Measurements from ENCODE around the gene CFAP57.
A peak's percentile ranks its signal among the peaks of the same experiment; 100 is the strongest.

CFAP57 gene

DNA sequence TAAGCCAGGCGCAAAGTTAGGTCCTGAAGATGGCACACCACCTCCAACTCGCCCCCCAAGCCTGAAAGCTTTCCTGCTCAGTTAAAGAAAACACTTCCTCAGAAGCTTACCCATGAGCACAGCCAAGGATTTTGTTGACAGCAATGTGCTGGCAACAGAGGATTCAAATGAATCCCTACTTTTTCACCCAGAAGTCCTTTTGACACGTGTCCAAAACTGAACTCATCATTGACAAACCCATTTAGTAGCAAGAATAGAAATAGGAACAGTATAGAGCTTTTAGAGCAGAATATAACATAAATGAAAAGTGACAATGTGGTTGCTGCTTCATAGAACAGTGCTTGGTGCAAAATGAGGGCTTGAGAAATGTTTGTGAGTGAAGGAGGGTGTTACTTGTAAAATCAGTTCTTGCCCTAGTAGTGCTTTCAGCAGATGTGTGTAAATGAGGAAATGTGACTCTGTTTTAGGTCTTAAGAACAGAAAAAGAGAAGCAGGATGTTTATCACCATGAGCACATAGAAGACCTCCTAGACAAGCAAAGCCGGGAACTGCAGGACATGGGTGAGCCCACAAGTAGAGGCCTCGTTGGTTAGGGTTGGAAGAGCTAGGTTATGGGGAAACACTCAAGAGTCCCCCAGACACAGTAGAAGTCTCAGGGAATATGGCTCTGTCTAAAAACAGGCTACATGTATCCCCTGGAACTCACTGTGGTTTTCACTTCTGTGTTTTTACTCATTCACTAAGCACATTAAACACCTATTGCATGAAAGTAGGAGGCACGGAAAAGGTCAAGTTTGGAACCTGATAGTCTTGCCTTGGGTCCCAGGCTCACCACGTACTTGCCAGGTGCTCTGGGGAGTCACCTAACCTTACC is 49.0 kb downstream of the CFAP57 start:
- no peak for DNase-seq
- intact Hi-C loops (cut with DNase I): no loop called here

DNA sequence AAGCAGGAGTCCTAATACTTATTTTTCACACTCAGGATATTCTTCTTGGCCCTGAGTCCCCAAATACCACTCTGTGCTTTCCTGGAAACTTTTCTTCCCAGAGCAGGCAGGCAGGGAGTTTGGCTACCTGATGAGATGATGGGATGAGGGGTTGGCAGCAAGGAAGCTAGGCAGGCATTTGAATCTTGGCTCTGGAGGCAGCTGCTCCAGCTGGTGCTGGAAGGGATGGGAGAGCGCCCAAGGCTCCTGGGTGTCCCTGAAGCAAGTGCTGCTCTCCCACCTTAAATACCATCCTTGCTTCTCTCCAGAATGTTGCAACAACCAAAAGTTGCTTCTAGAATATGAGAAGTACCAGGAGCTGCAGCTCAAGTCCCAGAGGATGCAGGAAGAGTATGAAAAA is 49.7 kb downstream of the CFAP57 start:
- intact Hi-C loops (cut with DNase I): no loop called here
- no peak for DNase-seq

DNA sequence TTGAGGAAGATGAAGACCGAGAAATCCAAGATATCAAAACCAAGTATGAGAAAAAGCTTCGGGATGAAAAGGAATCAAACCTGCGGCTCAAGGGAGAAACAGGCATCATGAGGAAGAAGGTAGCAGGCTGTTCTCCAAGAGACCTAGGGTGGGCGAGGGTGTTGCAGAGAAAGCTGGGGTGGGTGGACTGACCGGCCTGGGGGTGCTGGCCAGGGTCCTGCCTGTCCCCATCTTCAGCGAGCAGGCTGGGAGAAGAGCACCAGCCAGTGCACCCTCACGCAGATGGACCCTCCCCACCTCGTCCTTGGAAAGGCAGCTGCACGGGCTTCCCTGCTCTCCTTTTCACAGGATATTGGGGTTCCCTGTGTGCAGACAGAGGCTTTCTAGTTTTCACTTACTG is 50.7 kb downstream of the CFAP57 start:
- DNase-seq: no peak
- intact Hi-C loops (cut with DNase I): no loop called here

DNA sequence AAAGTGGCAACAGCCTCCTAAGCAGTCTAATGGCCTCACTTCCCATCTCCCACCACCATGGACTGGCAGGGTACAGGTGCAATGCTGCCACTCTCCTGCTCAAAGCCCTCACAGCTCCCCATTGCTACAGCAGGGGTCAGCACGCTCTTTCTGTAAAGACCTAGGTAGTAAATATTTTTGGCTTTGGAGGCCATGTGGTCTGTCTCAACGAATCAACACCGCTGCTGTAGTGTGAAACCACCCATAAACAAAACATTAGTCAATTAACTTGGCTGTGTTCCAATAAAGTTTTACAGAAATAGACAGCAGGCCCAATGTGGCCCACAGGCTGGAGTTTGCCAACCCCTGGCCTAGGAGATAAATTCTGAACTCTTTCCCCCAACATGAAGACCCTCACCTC is 53.0 kb downstream of the CFAP57 start:
- DNase-seq: no peak
- intact Hi-C loops (cut with DNase I): no loop called here

DNA sequence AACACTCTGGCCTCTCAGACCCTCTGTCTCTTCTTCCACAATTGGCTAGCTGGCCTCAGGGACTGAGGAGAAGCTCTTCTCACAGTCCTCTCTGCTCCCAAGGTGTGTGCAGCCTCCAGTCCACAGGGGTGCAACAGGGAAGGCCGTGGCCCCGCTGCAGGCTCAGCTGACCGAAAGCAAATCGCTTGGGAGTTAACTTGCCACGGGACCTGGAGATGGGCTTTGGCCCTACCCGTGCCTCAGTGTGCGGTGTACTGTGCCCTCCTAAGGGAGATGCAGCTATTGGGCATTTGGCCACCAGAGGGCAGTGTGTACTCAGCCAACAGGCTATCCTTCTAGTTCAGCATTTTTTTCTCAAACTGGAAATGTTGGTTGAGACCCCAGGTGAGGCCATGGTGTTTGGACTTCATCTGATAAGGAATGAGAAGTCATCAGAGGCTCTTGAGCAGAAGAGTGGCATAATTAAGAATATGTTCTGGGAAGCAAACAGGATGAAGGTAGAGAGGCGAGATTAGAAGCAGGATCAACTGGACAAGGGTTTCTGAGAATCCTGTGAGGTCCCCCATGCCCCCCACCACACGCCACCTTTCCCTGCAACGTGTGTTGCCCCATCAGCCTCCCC is 55.1 kb downstream of the CFAP57 start:
- intact Hi-C loops (cut with DNase I): loop anchor here (2.0 kb wide), 1 partner anchor 188 kb away; no protein-coding TSS in a partner anchor
- peak; percentile 74 to 97 (median 91) for DNase-seq

DNA sequence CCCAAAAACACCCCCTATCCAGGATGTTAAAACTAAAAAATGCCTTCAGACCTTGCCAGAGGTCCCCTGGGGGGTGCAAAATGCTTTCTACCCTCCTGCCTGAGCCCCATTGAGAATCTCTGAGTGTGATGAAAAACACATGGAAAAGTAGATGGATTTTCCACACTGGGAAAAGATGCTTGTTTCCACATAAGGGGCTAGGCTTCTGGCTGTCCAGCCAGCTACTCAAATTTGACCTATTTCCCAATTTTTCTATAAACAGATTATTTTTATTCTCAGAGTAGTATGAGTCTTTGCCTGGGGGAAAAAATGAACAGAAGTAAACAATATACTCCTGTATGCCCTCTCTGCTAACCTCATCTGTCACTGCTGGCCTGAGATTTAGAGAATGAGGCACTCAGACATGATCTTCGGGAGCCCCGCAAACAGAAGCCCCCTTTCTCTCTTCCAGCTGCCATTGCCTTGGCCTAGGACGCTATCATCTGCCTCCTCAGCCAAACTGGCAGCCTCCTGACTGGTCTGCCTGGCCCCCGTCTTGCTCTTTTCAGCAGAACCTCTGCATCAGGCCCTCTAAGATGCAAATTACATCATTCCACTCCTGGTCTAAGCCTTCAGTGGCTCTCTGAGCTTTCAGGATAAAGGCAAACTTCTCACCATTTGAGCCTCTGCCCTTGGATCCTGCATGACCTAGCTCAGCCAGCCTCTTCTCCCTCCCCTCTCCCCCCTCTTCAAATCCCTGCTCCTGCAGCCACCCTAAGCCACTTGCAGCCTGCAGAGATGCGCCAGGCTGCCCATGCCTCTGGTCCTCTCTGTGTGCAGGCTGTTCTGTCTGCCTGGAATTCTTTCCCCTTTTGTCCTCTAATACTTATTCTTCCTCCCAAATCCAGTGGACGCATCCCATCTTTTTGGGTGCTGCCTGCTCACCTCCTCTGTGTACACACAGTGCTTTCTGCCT is 58.0 kb downstream of the CFAP57 start:
- peak in 3 of 42 donors; percentile 8 to 36 (median 8) for DNase-seq
- intact Hi-C loops (cut with DNase I): loop anchor here (10.0 kb wide), 1 partner anchor 295 kb away; no protein-coding TSS in a partner anchor

DNA sequence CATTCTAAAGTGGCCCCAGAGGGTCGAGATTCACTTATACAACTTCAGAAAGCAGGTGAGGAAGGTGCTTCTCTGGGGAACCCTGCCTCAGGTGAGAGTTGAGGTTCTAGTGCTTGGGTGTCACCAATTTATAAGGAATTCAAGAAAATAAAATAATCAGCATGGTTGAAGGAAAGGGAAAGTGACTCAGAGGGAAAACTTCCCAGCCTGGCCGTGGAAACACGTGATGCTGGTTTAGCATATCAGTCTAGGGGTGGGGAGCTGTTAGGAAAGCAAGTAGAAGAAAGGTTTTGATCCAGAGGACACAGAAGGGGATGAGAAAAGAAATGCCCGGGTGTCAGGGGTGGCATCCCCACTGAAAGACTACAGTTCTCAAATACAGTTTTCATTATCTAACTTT is 59.9 kb downstream of the CFAP57 start:
- intact Hi-C loops (cut with DNase I): loop anchor here (10.0 kb wide), 1 partner anchor 293 kb away; no protein-coding TSS in a partner anchor
- no peak for DNase-seq

DNA sequence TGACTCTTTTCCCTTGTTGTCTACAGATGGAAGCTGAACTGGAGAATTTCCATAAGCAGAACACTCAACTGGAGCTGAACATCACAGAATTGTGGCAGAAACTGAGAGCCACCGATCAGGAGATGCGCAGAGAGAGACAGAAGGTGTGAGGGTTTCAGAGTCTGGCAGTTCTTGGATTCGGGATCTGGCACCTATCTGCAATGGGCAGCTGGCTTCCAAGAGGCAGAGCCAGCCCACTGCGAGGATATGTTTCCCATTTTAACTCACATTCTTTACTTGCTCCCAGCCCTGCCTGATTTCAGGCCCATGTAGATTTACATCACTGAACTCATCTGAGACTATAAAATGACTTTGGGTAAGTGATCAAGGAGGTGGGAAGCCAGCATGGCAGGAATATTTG is 60.4 kb downstream of the CFAP57 start:
- DNase-seq: no peak
- intact Hi-C loops (cut with DNase I): loop anchor here (10.0 kb wide), 1 partner anchor 292 kb away; no protein-coding TSS in a partner anchor

DNA sequence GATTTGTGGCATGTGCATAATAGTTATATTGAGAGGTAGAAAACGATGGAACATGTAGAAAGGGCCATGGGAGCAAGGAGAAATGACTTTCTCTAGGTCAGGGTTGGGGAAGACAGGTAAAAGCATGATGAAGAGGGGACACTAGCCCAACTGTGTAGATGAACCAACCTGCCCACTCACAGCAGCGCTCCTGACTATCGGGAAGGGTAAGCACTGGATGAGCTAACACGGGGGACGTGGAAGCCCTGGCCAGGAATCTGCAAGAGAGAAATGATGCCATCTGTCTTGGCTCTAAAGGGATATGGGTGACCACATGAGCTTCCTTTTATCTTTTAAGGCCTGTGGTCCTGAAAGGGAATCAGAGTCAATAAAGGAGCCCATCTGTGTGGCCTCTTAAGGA is 61.5 kb downstream of the CFAP57 start:
- intact Hi-C loops (cut with DNase I): loop anchor here (10.0 kb wide), 1 partner anchor 291 kb away; no protein-coding TSS in a partner anchor
- DNase-seq: no peak

DNA sequence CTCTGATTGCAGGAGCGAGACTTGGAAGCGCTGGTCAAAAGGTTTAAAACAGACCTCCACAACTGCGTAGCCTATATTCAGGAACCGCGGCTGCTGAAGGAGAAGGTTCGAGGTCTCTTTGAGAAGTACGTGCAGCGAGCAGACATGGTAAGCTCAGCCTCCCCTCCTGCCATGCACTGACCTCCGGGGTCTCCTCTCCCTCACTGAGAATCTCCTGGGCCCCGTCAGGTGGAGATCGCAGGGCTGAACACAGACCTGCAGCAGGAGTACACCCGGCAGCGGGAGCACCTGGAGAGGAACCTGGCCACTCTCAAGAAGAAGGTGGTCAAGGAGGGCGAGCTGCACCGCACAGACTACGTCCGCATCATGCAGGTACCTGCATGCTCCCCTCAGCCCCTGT is 62.1 kb downstream of the CFAP57 start:
- intact Hi-C loops (cut with DNase I): loop anchor here (10.0 kb wide), 1 partner anchor 291 kb away; no protein-coding TSS in a partner anchor
- DNase-seq: no peak

DNA sequence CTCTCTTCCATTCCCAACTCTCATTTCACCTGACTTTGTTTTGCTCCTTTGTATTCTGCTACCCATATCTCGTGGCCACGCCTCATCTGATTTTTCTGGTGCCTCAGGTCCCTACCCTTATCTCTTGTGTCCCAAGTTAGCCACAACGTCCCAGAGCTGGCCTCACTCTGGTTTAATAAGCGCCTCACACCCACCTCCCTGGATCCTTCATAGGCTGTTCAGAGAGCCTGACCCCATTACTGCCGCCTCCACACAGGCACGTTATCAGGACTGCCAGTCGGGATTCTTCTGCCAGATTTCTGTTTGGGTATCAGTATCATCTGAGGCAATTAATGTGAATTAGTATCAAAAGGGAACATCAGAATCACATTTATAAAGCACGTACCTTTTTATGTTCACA is 62.9 kb downstream of the CFAP57 start:
- intact Hi-C loops (cut with DNase I): loop anchor here (5.0 to 10.0 kb wide), 2 partner anchors 152 to 290 kb away; partner anchors contain the start of genes MED8 and SZT2
- no peak for DNase-seq

DNA sequence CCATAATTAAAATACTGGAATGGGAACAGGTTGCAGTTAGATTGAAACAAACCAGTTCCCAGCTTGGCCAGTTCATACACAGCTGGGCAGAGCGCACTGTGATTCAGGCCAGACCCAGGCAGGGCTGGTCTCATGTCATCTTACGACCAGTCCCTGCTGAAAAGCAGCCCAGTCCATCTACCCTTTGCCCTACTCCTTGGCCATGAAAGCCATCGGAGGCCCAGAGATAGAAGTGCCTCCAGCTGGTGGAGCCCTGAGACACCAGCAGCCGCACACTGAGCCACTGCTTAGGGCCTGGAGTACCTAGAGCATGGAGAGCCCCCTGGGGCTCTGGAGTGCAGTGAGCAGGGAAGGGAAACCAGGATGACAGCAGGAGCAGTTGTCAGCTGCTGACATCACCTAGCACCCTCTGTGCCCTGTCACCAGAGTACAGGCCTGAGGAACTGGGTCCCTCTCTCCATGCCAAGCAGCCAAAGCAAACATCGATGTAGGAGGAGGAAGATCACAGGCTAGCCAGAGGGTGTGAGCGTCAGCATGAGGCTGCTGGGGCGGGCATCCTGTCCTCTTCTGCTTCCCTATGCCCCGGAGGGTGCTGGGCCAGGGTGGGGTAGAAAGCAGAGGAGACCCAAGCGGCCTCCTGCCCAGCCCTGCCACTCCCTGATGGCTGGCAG is 63.5 kb downstream of the CFAP57 start:
- DNase-seq: no peak
- intact Hi-C loops (cut with DNase I): loop anchor here (5.0 to 10.0 kb wide), 2 partner anchors 152 to 289 kb away; partner anchors contain the start of genes MED8 and SZT2

DNA sequence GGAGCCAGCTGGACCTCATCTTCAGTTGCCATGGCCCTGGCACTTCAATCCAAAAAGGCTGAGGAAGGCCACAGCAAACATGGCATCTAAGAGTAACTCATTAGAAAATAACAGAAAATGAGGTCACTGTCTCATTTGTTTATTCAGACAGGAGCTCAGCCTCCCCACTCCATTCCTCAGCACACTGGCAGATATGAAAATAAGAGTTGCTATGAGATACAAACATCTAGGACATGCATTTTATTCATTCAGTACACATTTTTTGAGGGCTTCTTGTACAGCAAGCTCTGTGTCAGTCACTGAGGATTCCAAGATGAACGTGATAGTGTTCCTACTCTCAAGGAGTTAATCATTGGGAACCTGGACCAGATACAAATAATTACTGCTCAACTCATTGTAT is 65.0 kb downstream of the CFAP57 start:
- intact Hi-C loops (cut with DNase I): loop anchor here (5.0 to 10.0 kb wide), 2 partner anchors 150 to 288 kb away; partner anchors contain the start of genes MED8 and SZT2
- DNase-seq: no peak

DNA sequence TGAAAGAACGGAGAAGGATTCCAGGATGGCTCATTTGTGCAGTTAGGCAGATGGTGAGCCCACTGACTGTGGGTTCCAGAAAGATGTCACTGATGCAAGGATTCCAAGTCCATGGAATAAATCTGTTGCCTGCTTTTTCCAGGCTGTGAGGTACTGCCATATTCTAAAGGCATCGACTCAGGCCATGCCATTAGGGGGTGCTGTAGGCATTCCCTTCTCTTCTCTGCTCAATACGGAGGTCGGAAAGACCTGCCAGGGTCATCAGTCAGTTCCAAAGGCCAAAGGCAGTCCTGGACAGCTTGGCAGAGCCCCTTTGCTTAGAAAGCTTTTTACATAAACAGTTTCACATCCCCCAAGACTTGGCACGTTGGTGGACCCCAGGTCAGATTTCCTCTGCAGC is 66.0 kb downstream of the CFAP57 start:
- intact Hi-C loops (cut with DNase I): loop anchor here (5.0 to 10.0 kb wide), 2 partner anchors 149 to 287 kb away; partner anchors contain the start of genes MED8 and SZT2

DNA sequence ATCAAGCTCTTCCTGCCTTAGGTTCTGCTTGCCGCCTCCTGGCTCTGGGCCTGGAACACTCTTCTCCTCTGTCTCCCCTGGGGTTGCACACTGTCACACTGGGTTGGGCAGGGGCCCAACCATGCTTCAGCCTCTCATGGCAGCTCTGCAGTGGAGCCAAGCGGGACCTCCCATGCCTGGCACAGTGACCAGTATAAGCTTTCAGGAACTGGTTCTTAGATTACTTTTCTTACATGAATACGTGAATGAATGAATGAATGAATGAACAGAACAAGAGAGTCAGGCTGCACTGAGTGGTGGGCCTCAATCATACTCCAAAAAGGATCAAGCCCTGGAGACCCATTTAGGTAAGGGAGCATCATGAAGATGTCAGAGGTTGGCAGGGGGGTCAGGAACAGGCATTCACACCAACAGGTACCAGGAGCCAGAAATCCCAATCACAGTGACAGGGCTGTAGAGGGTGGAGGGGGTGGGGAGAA is 66.9 kb downstream of the CFAP57 start:
- intact Hi-C loops (cut with DNase I): loop anchor here (5.0 to 10.0 kb wide), 2 partner anchors 148 to 286 kb away; partner anchors contain the start of genes MED8 and SZT2
- no peak for DNase-seq

More for the DNA sequence above, 66.0 kb downstream of the CFAP57 start:
- DNase-seq: peak; percentile 23 to 94 (median 84)

DNA sequence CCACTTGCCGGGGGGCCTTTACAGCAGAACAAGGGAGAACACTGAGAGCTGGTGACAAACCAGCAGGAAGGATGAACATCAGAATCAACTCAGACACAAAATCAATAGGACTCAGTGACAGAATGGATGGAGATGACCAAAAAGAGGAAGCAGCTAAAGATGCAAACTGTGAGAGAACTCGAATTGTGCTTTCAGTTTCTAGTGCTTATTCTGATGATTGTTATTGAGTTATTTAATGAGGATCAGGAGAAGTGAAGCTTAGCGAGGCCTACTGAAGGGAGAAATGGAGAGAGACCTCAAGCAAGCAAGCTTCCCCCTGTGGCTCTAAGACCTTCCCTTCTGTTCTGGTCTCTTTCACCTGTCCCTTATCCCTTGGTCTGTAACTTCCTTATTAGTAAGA is 67.4 kb downstream of the CFAP57 start:
- intact Hi-C loops (cut with DNase I): loop anchor here (5.0 to 10.0 kb wide), 2 partner anchors 148 to 285 kb away; partner anchors contain the start of genes MED8 and SZT2
- DNase-seq: no peak

DNA sequence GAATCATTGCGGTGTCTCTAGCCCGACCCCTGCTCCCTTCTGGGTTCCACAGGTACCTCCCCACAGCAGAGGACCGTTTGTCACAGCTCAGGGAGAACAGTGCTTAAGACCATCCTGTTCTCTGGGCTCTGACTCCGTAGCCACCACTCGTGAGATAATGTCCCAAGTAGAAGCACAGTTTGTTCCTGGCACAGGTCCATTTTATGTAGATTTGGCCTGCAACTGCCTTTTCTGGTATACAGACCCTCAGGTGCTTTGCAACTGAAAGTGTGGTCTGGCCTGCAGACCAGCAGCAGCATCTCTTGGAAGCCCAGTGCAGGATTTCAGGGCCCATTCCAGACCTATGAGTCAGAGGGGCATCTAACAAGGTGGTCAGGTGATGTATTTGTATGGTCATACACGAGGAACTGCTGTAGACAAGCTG is 69.3 kb downstream of the CFAP57 start:
- no peak for DNase-seq

DNA sequence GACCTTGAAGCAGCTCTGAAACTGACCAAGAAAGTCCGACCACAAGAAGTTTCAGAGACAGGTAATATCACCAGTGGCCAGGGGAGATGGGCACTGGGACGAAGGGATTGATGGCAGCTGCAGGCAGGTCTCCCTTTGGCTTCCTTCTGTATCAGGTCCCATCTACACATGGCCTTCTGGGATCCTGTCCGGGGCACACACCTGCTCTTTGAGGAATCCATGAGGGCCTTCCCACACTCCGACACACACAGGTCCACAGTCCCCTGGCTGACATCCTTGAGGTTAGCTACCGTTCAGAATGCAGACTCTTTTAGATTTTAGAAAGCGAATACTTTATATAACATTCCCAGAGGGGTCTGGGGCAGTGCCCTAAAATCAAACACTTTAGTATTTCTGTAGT is 71.2 kb downstream of the CFAP57 start:
- intact Hi-C loops (cut with DNase I): no loop called here
- DNase-seq: no peak

More for the DNA sequence above, 69.3 kb downstream of the CFAP57 start:
- intact Hi-C loops (cut with DNase I): no loop called here

Measured in head of caudate nucleus (tissue), 42 donors.